Hematopoietic multipotent progenitor cell treated with erythropoietin and hydrocortisone succinate and interleukin-3 and kit ligand, for 4 days (in vitro differentiated cells): ENCODE measurements around the gene USH2A.
A peak's percentile ranks its signal among the peaks of the same experiment; 100 is the strongest.

Source experiments
- DNase-seq: peaks from one replicate; pipeline ENCODE4 v3.0.0-alpha.2; 2015

The USH2A gene

GRCh38 chr1:216258856-216259255 is 164.4 kb downstream of the USH2A start:
- no peak for DNase-seq

- no peak for DNase-seq
Measured at GRCh38 chr1:216258386-216258785, 164.9 kb downstream of the USH2A start.

GRCh38 chr1:216250861-216251260 is 172.4 kb downstream of the USH2A start:
- no peak for DNase-seq

- no peak for DNase-seq
Measured at GRCh38 chr1:216248628-216249027, 174.6 kb downstream of the USH2A start.

GRCh38 chr1:216247937-216248336 is 175.3 kb downstream of the USH2A start:
- no peak for DNase-seq

- no peak for DNase-seq
Measured at GRCh38 chr1:216246577-216247203, 176.6 kb downstream of the USH2A start.

- DNase-seq: no peak
Measured at GRCh38 chr1:216238844-216239243, 184.4 kb downstream of the USH2A start.

- no peak for DNase-seq
Measured at GRCh38 chr1:216237927-216238542, 185.2 kb downstream of the USH2A start.

GRCh38 chr1:216224233-216224632 is 199.0 kb downstream of the USH2A start:
- DNase-seq: no peak

- peak; percentile 3 for DNase-seq
Measured at GRCh38 chr1:216223486-216223885, 199.8 kb downstream of the USH2A start.

- no peak for DNase-seq
Measured at GRCh38 chr1:216222288-216222687, 201.0 kb downstream of the USH2A start.

- DNase-seq: peak; percentile 76
Measured at GRCh38 chr1:216221260-216221700, 202.0 kb downstream of the USH2A start.

GRCh38 chr1:216216305-216216704 is 206.9 kb downstream of the USH2A start:
- no peak for DNase-seq

- no peak for DNase-seq
Measured at GRCh38 chr1:216215169-216215568, 208.1 kb downstream of the USH2A start.

GRCh38 chr1:216212826-216213225 is 210.4 kb downstream of the USH2A start:
- no peak for DNase-seq

- DNase-seq: no peak
Measured at GRCh38 chr1:216210081-216210480, 213.2 kb downstream of the USH2A start.

- DNase-seq: no peak
Measured at GRCh38 chr1:216209125-216209524, 214.1 kb downstream of the USH2A start.

GRCh38 chr1:216207154-216207553 is 216.1 kb downstream of the USH2A start:
- no peak for DNase-seq

- DNase-seq: no peak
Measured at GRCh38 chr1:216205176-216205575, 218.1 kb downstream of the USH2A start.

- no peak for DNase-seq
Measured at GRCh38 chr1:216201946-216202345, 221.3 kb downstream of the USH2A start.

- no peak for DNase-seq
Measured at GRCh38 chr1:216200941-216201340, 222.3 kb downstream of the USH2A start.

GRCh38 chr1:216194721-216195120 is 228.5 kb downstream of the USH2A start:
- no peak for DNase-seq

GRCh38 chr1:216193839-216194443 is 229.3 kb downstream of the USH2A start:
- DNase-seq: no peak

- no peak for DNase-seq
Measured at GRCh38 chr1:216190438-216190837, 232.8 kb downstream of the USH2A start.
